Effector memory CD4-positive, alpha-beta T cell (primary cell): ENCODE measurements around the gene MBP.

Source experiments
- DNase-seq, 3 donors: peaks; one replicate each; pipeline ENCODE4 v3.0.0-alpha.2; 2020
- H3K27ac ChIP-seq: 2 replicates; pipeline ENCODE4 v1.7.0; 2013; ENCODE audit warnings: mild to moderate bottlenecking, low read length, moderate library complexity; ENCODE audit not compliant: insufficient read depth, poor library complexity, severe bottlenecking
- H3K27me3 ChIP-seq: replicated peaks from 2 replicates; pipeline ENCODE4 v1.7.0; 2013; ENCODE audit warnings: mild to moderate bottlenecking, low read length; ENCODE audit not compliant: insufficient read depth, control insufficient read depth, poor library complexity, severe bottlenecking
- H3K36me3 ChIP-seq: 2 replicates; pipeline ENCODE4 v1.7.0; 2013; ENCODE audit warnings: mild to moderate bottlenecking, low read length, moderate library complexity; ENCODE audit not compliant: control insufficient read depth, insufficient read depth
- H3K4me1 ChIP-seq: 2 replicates; pipeline ENCODE4 v1.7.0; 2013; ENCODE audit warnings: low read length, mild to moderate bottlenecking; ENCODE audit not compliant: control insufficient read depth, insufficient read depth, poor library complexity, severe bottlenecking
- H3K4me3 ChIP-seq: 2 replicates; pipeline ENCODE4 v1.7.0; 2013; ENCODE audit warnings: low read length, low read depth, mild to moderate bottlenecking; ENCODE audit not compliant: insufficient read depth, poor library complexity, severe bottlenecking
- H3K9me3 ChIP-seq: 2 replicates; pipeline ENCODE4 v1.7.0; 2013; ENCODE audit warnings: mild to moderate bottlenecking, low read length, moderate library complexity; ENCODE audit not compliant: control insufficient read depth

The MBP gene

GRCh38 chr18:77093586-77093985, 39.0 kb downstream of the MBP start:
- Histone ChIP-seq H3K27me3 (no peaks in the 10 kb centered on the region), H3K4me3 (no peak overlapping the region), H3K27ac (no peak overlapping the region), H3K4me1 (peaks cover 12% of the 10 kb centered on the region), H3K9me3 (no peaks in the 10 kb centered on the region), H3K36me3 (peaks cover 40% of the 10 kb centered on the region)
- DNase-seq = no peak

- Histone ChIP-seq H3K4me3 (no peak overlapping the region), H3K4me1 (peaks cover 10% of the 10 kb centered on the region), H3K9me3 (no peaks in the 10 kb centered on the region), H3K27me3 (no peaks in the 10 kb centered on the region), H3K27ac (no peak overlapping the region), H3K36me3 (peaks cover 40% of the 10 kb centered on the region)
- DNase-seq = no peak
These were observed 39.5 kb downstream of the MBP start for GRCh38 chr18:77093067-77093430.

- no peak overlapping the region for H3K27ac ChIP-seq
- no peaks in the 10 kb centered on the region for H3K27me3 ChIP-seq
- H3K4me3 ChIP-seq = no peak overlapping the region
- no peak for DNase-seq
- H3K9me3 ChIP-seq = no peaks in the 10 kb centered on the region
- H3K36me3 ChIP-seq = peaks cover 40% of the 10 kb centered on the region
- H3K4me1 ChIP-seq = peaks cover 10% of the 10 kb centered on the region
These were observed 40.2 kb downstream of the MBP start for GRCh38 chr18:77092104-77093066.

GRCh38 chr18:77091366-77091765, 41.2 kb downstream of the MBP start:
- H3K27me3 ChIP-seq = no peaks in the 10 kb centered on the region
- no peak overlapping the region for H3K4me3 ChIP-seq
- no peak for DNase-seq
- no peak overlapping the region for H3K27ac ChIP-seq
- H3K36me3 ChIP-seq = peaks cover 30% of the 10 kb centered on the region
- peaks cover 14% of the 10 kb centered on the region for H3K4me1 ChIP-seq
- no peaks in the 10 kb centered on the region for H3K9me3 ChIP-seq

GRCh38 chr18:77090546-77091174, 41.9 kb downstream of the MBP start:
- Histone ChIP-seq H3K4me1 (peaks cover 14% of the 10 kb centered on the region), H3K9me3 (no peaks in the 10 kb centered on the region)

GRCh38 chr18:77089723-77090285, 42.8 kb downstream of the MBP start:
- Histone ChIP-seq H3K4me1 (peaks cover 14% of the 10 kb centered on the region), H3K27me3 (no peaks in the 10 kb centered on the region), H3K9me3 (no peaks in the 10 kb centered on the region), H3K27ac (no peak overlapping the region), H3K36me3 (peaks cover 23% of the 10 kb centered on the region), H3K4me3 (no peak overlapping the region)
- DNase-seq = no peak

More at GRCh38 chr18:77090546-77091174, 41.9 kb downstream of the MBP start:
- Histone ChIP-seq H3K36me3 (peaks cover 24% of the 10 kb centered on the region), H3K4me3 (no peak overlapping the region), H3K27ac (no peak overlapping the region), H3K27me3 (no peaks in the 10 kb centered on the region)
- DNase-seq = no peak

- no peaks in the 10 kb centered on the region for H3K27me3 ChIP-seq
- H3K36me3 ChIP-seq = peaks cover 17% of the 10 kb centered on the region
- no peaks in the 10 kb centered on the region for H3K9me3 ChIP-seq
- no peak overlapping the region for H3K4me3 ChIP-seq
- peaks cover 17% of the 10 kb centered on the region for H3K4me1 ChIP-seq
- no peak overlapping the region for H3K27ac ChIP-seq
- no peak for DNase-seq
These were observed 43.4 kb downstream of the MBP start for GRCh38 chr18:77088963-77089722.

- DNase-seq = no peak
- no peaks in the 10 kb centered on the region for H3K27me3 ChIP-seq
- H3K9me3 ChIP-seq = no peaks in the 10 kb centered on the region
- H3K4me1 ChIP-seq = peaks cover 22% of the 10 kb centered on the region
- no peak overlapping the region for H3K4me3 ChIP-seq
- H3K27ac ChIP-seq = no peak overlapping the region
- peaks cover 17% of the 10 kb centered on the region for H3K36me3 ChIP-seq
These were observed 45.0 kb downstream of the MBP start for GRCh38 chr18:77087393-77088141.

GRCh38 chr18:77086656-77087392, 45.8 kb downstream of the MBP start:
- peaks cover 17% of the 10 kb centered on the region for H3K36me3 ChIP-seq
- no peak overlapping the region for H3K4me3 ChIP-seq
- H3K9me3 ChIP-seq = no peaks in the 10 kb centered on the region
- H3K27me3 ChIP-seq = no peaks in the 10 kb centered on the region
- no peak overlapping the region for H3K27ac ChIP-seq
- DNase-seq = no peak
- H3K4me1 ChIP-seq = peaks cover 28% of the 10 kb centered on the region
